H1 (cell line): ENCODE results near the gene KIF26B. TPM values are rescaled to one million over a fixed set of nuclear protein-coding genes. Genes with fewer than 3 reads are reported as not detected.

ENCODE experiments used
- CTCF ChIA-PET: fragments of 300-600 bp; sonication (Branson Sonifier 250); formaldehyde crosslinking; loops from one replicate; lab custom pipeline; 2021; ENCODE audit not compliant: partially characterized antibody; lab: Charles Lee
- POLR2A ChIA-PET: fragments of 300-600 bp; sonication (Branson Sonifier 250); formaldehyde crosslinking; loops from one replicate; lab custom pipeline; 2021; ENCODE audit warnings: inconsistent platforms; ENCODE audit not compliant: partially characterized antibody; lab: Charles Lee
- DNase-seq, 2 experiments: peaks; one replicate each; pipeline versions ENCODE4 v3.0.0 to v3.0.0-alpha.2; 2010 to 2022; ENCODE audit warnings: low spot score in 2 of 2, low read depth in 1 of 2, mixed read lengths in 1 of 2
- FAIRE-seq: peaks from 2 replicates; lab custom pipeline; 2011; peaks lifted over from hg19 to GRCh38; lab: Jason Lieb, UNC
- H2AFZ ChIP-seq: 2 replicates; pipeline ENCODE4 v1.8.1; 2012; ENCODE audit warnings: low read length, inconsistent platforms
- H2AK5ac ChIP-seq: 2 replicates; pipeline ENCODE4 v1.6.1; 2013; ENCODE audit warnings: low read depth, low read length
- H2BK120ac ChIP-seq: replicated peaks from 2 replicates; pipeline ENCODE3; 2013; ENCODE audit warnings: low read depth, low read length, inconsistent platforms
- H2BK12ac ChIP-seq: 2 replicates; pipeline ENCODE4 v1.6.1; 2013; ENCODE audit warnings: low read depth, low read length
- H2BK15ac ChIP-seq: 2 replicates; pipeline ENCODE4 v1.6.1; 2013; ENCODE audit warnings: low read length
- H2BK20ac ChIP-seq: 2 replicates; pipeline ENCODE4 v1.6.1; 2013; ENCODE audit warnings: low read length
- H2BK5ac ChIP-seq: 2 replicates; pipeline ENCODE4 v1.6.1; 2013; ENCODE audit warnings: low read depth, low read length
- H3K14ac ChIP-seq: 2 replicates; pipeline ENCODE4 v1.6.1; 2013; ENCODE audit warnings: inconsistent platforms; ENCODE audit not compliant: insufficient read length
- H3K18ac ChIP-seq: 2 replicates; pipeline ENCODE4 v1.6.1; 2013; ENCODE audit warnings: low read length; ENCODE audit errors: extremely low read depth
- H3K23ac ChIP-seq: 2 replicates; pipeline ENCODE4 v1.6.1; 2013; ENCODE audit warnings: inconsistent platforms; ENCODE audit not compliant: insufficient read length
- H3K23me2 ChIP-seq: 2 replicates; pipeline ENCODE4 v1.6.1; 2013; ENCODE audit warnings: low read depth, low read length
- H3K27ac ChIP-seq: 2 replicates; pipeline ENCODE4 v1.6.1; 2011; ENCODE audit warnings: low read depth, low read length, inconsistent platforms
- H3K27me3 ChIP-seq, 4 experiments: replicated peaks in 1 of 4; 1 replicate in 1 of 4; 2 replicates in 3 of 4; pipeline versions ENCODE4 v1.6.1 to v1.8.1; 2011 to 2013; ENCODE audit warnings: low read length in 3 of 4, mild to moderate bottlenecking in 3 of 4, inconsistent platforms in 2 of 4, mixed read lengths in 2 of 4, moderate library complexity in 1 of 4; ENCODE audit not compliant: control insufficient read depth in 3 of 4, insufficient read depth in 3 of 4; ENCODE audit errors: extremely low read depth in 1 of 4
- H3K36me3 ChIP-seq, 4 experiments: 2 replicates each; pipeline versions ENCODE4 v1.6.1 to v1.8.1; 2011 to 2013; ENCODE audit warnings: mild to moderate bottlenecking in 4 of 4, low read length in 3 of 4, moderate library complexity in 2 of 4, control low read depth in 1 of 4, inconsistent platforms in 1 of 4; ENCODE audit not compliant: insufficient read depth in 4 of 4, control insufficient read depth in 2 of 4
- H3K4ac ChIP-seq: replicated peaks from 2 replicates; pipeline ENCODE3; 2013; ENCODE audit warnings: low read length, low read depth, mixed read lengths, inconsistent platforms; ENCODE audit not compliant: insufficient read length
- H3K4me1 ChIP-seq, 4 experiments: replicated peaks in 1 of 4; 1 replicate in 1 of 4; 2 replicates in 3 of 4; pipeline versions ENCODE4 v1.6.1 to v1.8.1; 2011 to 2013; ENCODE audit warnings: low read length in 3 of 4, inconsistent platforms in 2 of 4, mixed read lengths in 1 of 4; ENCODE audit not compliant: insufficient read depth in 4 of 4, control insufficient read depth in 3 of 4
- H3K4me2 ChIP-seq, 2 experiments: 2 replicates each; pipeline versions ENCODE4 v1.6.1 to v1.8.1; 2011 to 2013; ENCODE audit warnings: low read depth in 2 of 2, low read length in 2 of 2, control low read depth in 1 of 2, inconsistent platforms in 1 of 2, mild to moderate bottlenecking in 1 of 2; ENCODE audit not compliant: insufficient read depth in 1 of 2
- H3K4me3 ChIP-seq, 4 experiments: fragments of 200-600, 300-600 bp in 1 of 4; sonication (generic), shearing (Covaris generic), sonication (Bioruptor Twin) in 1 of 4; 2 replicates each; pipeline versions ENCODE4 v1.5.1 to v1.8.1; 2011 to 2016; ENCODE audit warnings: low read length in 4 of 4, low read depth in 3 of 4, control low read depth in 2 of 4, inconsistent platforms in 2 of 4, mild to moderate bottlenecking in 2 of 4, mixed read lengths in 1 of 4, moderate library complexity in 1 of 4; ENCODE audit not compliant: insufficient read depth in 2 of 4; ENCODE audit errors: extremely low read depth in 1 of 4
- H3K56ac ChIP-seq: replicated peaks from 2 replicates; pipeline ENCODE3; 2013; ENCODE audit warnings: low read depth, mild to moderate bottlenecking, mixed read lengths, low read length, inconsistent platforms; ENCODE audit not compliant: insufficient read length
- H3K79me1 ChIP-seq: 2 replicates; pipeline ENCODE4 v1.6.1; 2013; ENCODE audit warnings: low read depth, low read length, control low read depth
- H3K79me2 ChIP-seq, 2 experiments: 2 replicates each; pipeline versions ENCODE4 v1.6.1 to v1.8.1; 2012 to 2013; ENCODE audit warnings: low read length in 2 of 2, mild to moderate bottlenecking in 2 of 2, inconsistent platforms in 1 of 2; ENCODE audit not compliant: insufficient read depth in 2 of 2, control insufficient read depth in 1 of 2
- H3K9ac ChIP-seq, 4 experiments: replicated peaks in 1 of 4; 1 replicate in 1 of 4; 2 replicates in 3 of 4; pipeline versions ENCODE4 v1.6.1 to v1.8.1; 2011 to 2013; ENCODE audit warnings: low read depth in 3 of 4, low read length in 3 of 4, control low read depth in 2 of 4, mild to moderate bottlenecking in 2 of 4, moderate library complexity in 2 of 4, inconsistent platforms in 1 of 4; ENCODE audit errors: extremely low read depth in 1 of 4
- H3K9me3 ChIP-seq, 2 experiments: 2 replicates each; pipeline versions ENCODE4 v1.6.1 to v1.8.1; 2012 to 2013; ENCODE audit warnings: mild to moderate bottlenecking in 2 of 2, moderate library complexity in 2 of 2, control low read depth in 1 of 2, inconsistent platforms in 1 of 2, low read depth in 1 of 2, low read length in 1 of 2, mixed read lengths in 1 of 2; ENCODE audit not compliant: insufficient read depth in 2 of 2
- H4K20me1 ChIP-seq, 2 experiments: replicated peaks in 1 of 2; 2 replicates each; pipeline versions ENCODE3 to v1.8.1; 2011 to 2013; ENCODE audit warnings: inconsistent platforms in 2 of 2, low read length in 2 of 2, mild to moderate bottlenecking in 1 of 2; ENCODE audit not compliant: insufficient read depth in 2 of 2, control insufficient read depth in 1 of 2
- H4K5ac ChIP-seq: 2 replicates; pipeline ENCODE4 v1.6.1; 2013; ENCODE audit warnings: low read length, low read depth, mixed read lengths, inconsistent platforms; ENCODE audit not compliant: insufficient read length
- H4K8ac ChIP-seq: 2 replicates; pipeline ENCODE4 v1.8.0; 2013; ENCODE audit warnings: mild to moderate bottlenecking, moderate library complexity, low read length, inconsistent platforms; ENCODE audit not compliant: insufficient read depth; ENCODE audit errors: extremely low read depth
- H4K91ac ChIP-seq: replicated peaks from 2 replicates; pipeline ENCODE3; 2013; ENCODE audit warnings: low read length, mixed read lengths, inconsistent platforms; ENCODE audit not compliant: insufficient read length
- BCL11A ChIP-seq, 2 experiments: IDR thresholded peaks; one replicate each; pipeline ENCODE4 v1.6.1; 2011; ENCODE audit warnings: low read depth in 2 of 2, low read length in 2 of 2, mild to moderate bottlenecking in 2 of 2
- CREB1 ChIP-seq: IDR thresholded peaks from 2 replicates; pipeline ENCODE4 v1.6.1; 2012; ENCODE audit warnings: inconsistent platforms
- EGR1 ChIP-seq: IDR thresholded peaks from 2 replicates; pipeline ENCODE4 v1.6.1; 2011; ENCODE audit warnings: low read depth, low read length, borderline replicate concordance
- KDM1A ChIP-seq: fragments of 200-600, 300-600 bp; sonication (generic); IDR thresholded peaks from 2 replicates; pipeline ENCODE4 v1.7.1; 2016; ENCODE audit warnings: mild to moderate bottlenecking, low read length, borderline replicate concordance
- KDM4A ChIP-seq: IDR thresholded peaks from one replicate; pipeline ENCODE4 v1.7.1; 2012; ENCODE audit warnings: low read depth, mild to moderate bottlenecking, moderate library complexity, low read length, inconsistent platforms; ENCODE audit not compliant: severe bottlenecking
- MAFK ChIP-seq: IDR thresholded peaks from 2 replicates; pipeline ENCODE4 v1.6.1; 2012; ENCODE audit warnings: low read depth, mild to moderate bottlenecking, improper control_type of control experiment, low read length
- NANOG ChIP-seq: IDR thresholded peaks from 2 replicates; pipeline ENCODE4 v1.6.1; 2011; ENCODE audit warnings: low read length, low read depth, mild to moderate bottlenecking, inconsistent platforms; ENCODE audit not compliant: insufficient read depth, poor library complexity, severe bottlenecking
- POLR2A ChIP-seq, 2 experiments: IDR thresholded peaks; 1 replicate in 1 of 2; 2 replicates in 1 of 2; pipeline ENCODE4 v1.6.1; 2011; ENCODE audit warnings: low read depth in 2 of 2, low read length in 2 of 2, mild to moderate bottlenecking in 2 of 2; ENCODE audit errors: control extremely low read depth in 1 of 2
- POLR2AphosphoS5 ChIP-seq: IDR thresholded peaks from 2 replicates; pipeline ENCODE4 v1.6.1; 2011; ENCODE audit warnings: low read depth, low read length
- POU5F1 ChIP-seq: IDR thresholded peaks from 2 replicates; pipeline ENCODE4 v1.6.1; 2011; ENCODE audit warnings: low read depth, mild to moderate bottlenecking, low read length, moderate library complexity
- TAF7 ChIP-seq: optimal IDR thresholded peaks from 2 replicates; pipeline ENCODE3; 2011; ENCODE audit warnings: low read depth, mild to moderate bottlenecking, inconsistent platforms, low read length, moderate library complexity, borderline replicate concordance
- TBP ChIP-seq: IDR thresholded peaks from 2 replicates; pipeline ENCODE4 v1.6.1; 2011; ENCODE audit warnings: low read depth, low read length, improper control_type of control experiment
- YY1 ChIP-seq: IDR thresholded peaks from 2 replicates; pipeline ENCODE4 v1.6.1; 2011; ENCODE audit warnings: low read depth, mild to moderate bottlenecking, low read length
- WGBS, 2 experiments: shearing (Covaris generic) in 1 of 2; methylation state at CpG; one replicate each; pipeline versions ENCODE4 v1.1.6 to v1.1.7; 2013 to 2015; ENCODE audit warnings: low lambda C conversion rate in 2 of 2, mixed read lengths in 2 of 2, inconsistent platforms in 1 of 2, low coverage in 1 of 2, missing lambda C conversion rate in 1 of 2; ENCODE audit not compliant: insufficient replicate concordance in 2 of 2, insufficient coverage in 1 of 2, insufficient read length in 1 of 2; ENCODE audit errors: extremely low coverage in 1 of 2, missing lambda C conversion rate in 1 of 2; 5-methylcytosine and 5-hydroxymethylcytosine counted together
- polyA plus RNA-seq, 7 experiments: library from polyadenylated mRNA; depleted of rRNA in 3 of 7; stranded (reverse) in 5 of 7; unstranded in 2 of 7; fragments of >200 nt in 5 of 7; fragments of 200-250 nt in 2 of 7; gene quantifications; 1 replicate in 5 of 7; 2 replicates in 1 of 7; 4 replicates in 1 of 7; pipeline versions ENCODE4 v1.2.1 to v1.2.3, GENCODE V29; 2011 to 2013; ENCODE audit warnings: missing spikeins in 2 of 7, mixed read lengths in 2 of 7
- total RNA-seq: library from RNA; stranded (reverse); fragmentation: NEBNext Ultra II Directional; extraction: Animal tissue kit (Norgen Biotek cat#: 25700); gene quantifications from 2 replicates; pipeline ENCODE4 v1.2.1, GENCODE V29; 2021
- TF ChIP-seq, protein P1 (sequence below): IDR thresholded peaks from 2 replicates; pipeline ENCODE4 v1.6.1; 2012; ENCODE audit warnings: low read length, inconsistent platforms

Gene KIF26B
- total and polyA plus RNA-seq, 2 of the 8 experiments (the other 6 are each of a cell fraction or from before 2014, with no cell fraction given): 0.06 to 0.28 TPM

DNA sequence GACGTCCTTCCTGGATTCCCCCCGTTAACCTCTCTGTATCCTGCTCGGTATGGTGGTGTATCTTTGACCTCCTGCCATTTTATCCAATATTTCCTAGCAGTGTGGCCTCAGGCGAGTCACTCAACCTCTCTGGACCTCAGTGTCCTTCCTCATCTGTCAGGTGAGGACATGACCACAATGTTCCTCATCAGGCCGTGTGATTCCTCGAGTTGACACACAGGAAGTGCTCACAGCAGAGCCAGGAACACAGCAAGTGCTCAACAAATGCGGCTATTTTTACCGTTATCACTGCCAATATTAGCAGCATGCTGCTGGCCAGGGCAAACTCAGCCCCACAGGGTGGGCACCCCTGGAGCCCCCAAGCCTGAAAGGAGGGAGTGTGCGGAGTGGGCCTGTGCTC lies 450.2 kb downstream of the KIF26B start:
- no peaks in the 10 kb centered on the region for H3K9me3 ChIP-seq
- no peak overlapping the region for H3K23ac ChIP-seq
- H3K79me1 ChIP-seq: no peaks in the 10 kb centered on the region
- H3K27me3 ChIP-seq: no peaks in the 10 kb centered on the region
- H3K79me2 ChIP-seq: no peaks in the 10 kb centered on the region
- no peak overlapping the region for H2BK5ac ChIP-seq
- WGBS, 2 experiments: 93% methylated on average over 9 of the region's 9 CpGs; no CpG with 5 or more reads in 1 of the 2 experiments
- no peak overlapping the region for H3K9ac ChIP-seq
- H2AK5ac ChIP-seq: no peak overlapping the region
- no peaks in the 10 kb centered on the region for H3K36me3 ChIP-seq
- H3K4ac ChIP-seq: no peak overlapping the region
- H3K18ac ChIP-seq: no peak overlapping the region
- POLR2A ChIA-PET: no interaction called here
- no peak overlapping the region for H2BK120ac ChIP-seq
- no peak overlapping the region for H4K8ac ChIP-seq
- no peak overlapping the region for H2BK15ac ChIP-seq
- FAIRE-seq (no peak), DNase-seq (no peak)
- CTCF ChIA-PET: no interaction called here
- H3K56ac ChIP-seq: no peak overlapping the region
- no peak overlapping the region for H4K91ac ChIP-seq
- no peak overlapping the region for H3K27ac ChIP-seq
- H2BK12ac ChIP-seq: no peak overlapping the region
- no peak overlapping the region for H2BK20ac ChIP-seq
- H3K4me3 ChIP-seq: no peak overlapping the region
- H2AFZ ChIP-seq: peak overlapping the region; percentile 53; the same call in 1 of the 2 replicates
- no peaks in the 10 kb centered on the region; a peak in 1 of 7 replicates for H3K4me1 ChIP-seq
- no peaks in the 10 kb centered on the region for H4K20me1 ChIP-seq
- no peaks in the 10 kb centered on the region for H3K23me2 ChIP-seq
- H4K5ac ChIP-seq: no peak overlapping the region
- no peak overlapping the region for H3K4me2 ChIP-seq
- H3K14ac ChIP-seq: no peak overlapping the region
- TF ChIP-seq POLR2AphosphoS5 (no peak), MAFK (no peak), BCL11A (IDR thresholded peaks at IDR 0.05; ENCODE audit: low read depth in 2 of 2, low read length in 2 of 2) (no peak), TAF7 (no peak), POLR2A (IDR thresholded peaks at IDR 0.05; ENCODE audit: control extremely low read depth in 1 of 2, low read depth in 2 of 2, low read length in 2 of 2) (no peak), CREB1 (no peak), POU5F1 (no peak), EGR1 (no peak), KDM4A (no peak), KDM1A (no peak), NANOG (no peak), YY1 (no peak), TBP (no peak)
- TF ChIP-seq, protein P1, sequence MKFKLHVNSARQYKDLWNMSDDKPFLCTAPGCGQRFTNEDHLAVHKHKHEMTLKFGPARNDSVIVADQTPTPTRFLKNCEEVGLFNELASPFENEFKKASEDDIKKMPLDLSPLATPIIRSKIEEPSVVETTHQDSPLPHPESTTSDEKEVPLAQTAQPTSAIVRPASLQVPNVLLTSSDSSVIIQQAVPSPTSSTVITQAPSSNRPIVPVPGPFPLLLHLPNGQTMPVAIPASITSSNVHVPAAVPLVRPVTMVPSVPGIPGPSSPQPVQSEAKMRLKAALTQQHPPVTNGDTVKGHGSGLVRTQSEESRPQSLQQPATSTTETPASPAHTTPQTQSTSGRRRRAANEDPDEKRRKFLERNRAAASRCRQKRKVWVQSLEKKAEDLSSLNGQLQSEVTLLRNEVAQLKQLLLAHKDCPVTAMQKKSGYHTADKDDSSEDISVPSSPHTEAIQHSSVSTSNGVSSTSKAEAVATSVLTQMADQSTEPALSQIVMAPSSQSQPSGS: no peak
